NCI-H510A (cell line): ENCODE data around the gene LRBA.
"Not testable (repeated sequence)": the region's sequence is repeated elsewhere in the genome, so short reads cannot be mapped to it uniquely, and the experiment has no call there.

ENCODE experiments used
- DNase-seq: peaks from one replicate; lab custom pipeline; 2025; lab: John Stamatoyannopoulos, UW

The LRBA gene

DNA sequence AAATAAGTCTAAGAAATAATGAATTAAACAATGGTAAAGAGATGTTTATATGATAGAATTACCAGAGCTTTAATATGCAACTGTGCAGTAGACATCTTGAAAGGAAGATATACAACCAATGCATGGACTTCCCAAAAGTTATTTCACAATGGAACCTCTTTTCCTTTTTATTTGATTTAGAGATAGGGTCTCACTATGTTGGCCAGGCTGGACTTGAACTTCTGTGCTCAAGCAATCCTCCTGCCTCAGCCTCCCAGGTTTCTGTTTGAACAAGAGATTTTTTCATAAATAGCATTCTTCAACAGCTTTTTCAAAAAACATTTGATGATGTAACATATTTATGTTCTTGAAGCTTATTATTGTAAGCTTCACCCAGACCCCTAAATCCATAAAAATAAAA is 72.0 kb downstream of the LRBA start:
- DNase-seq, result no peak

DNA sequence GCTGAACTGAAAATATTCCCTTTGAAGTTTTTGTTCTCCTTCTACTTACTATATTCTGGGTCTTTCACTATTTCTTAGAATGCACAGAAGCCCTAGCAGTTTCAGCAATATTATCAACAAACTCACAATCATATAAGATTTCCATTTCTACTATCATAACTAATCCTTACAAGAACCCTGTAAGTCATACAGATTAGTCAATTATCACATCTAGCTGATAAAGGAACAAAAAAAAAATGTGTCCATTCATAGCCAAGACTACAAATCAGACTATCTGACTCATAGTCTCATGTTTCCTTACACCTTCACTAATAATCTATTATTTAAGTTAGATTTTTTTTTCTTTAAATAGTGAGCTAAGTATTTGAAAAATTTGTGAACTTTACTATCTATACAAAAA is 72.5 kb downstream of the LRBA start:
- DNase-seq, result no peak

DNA sequence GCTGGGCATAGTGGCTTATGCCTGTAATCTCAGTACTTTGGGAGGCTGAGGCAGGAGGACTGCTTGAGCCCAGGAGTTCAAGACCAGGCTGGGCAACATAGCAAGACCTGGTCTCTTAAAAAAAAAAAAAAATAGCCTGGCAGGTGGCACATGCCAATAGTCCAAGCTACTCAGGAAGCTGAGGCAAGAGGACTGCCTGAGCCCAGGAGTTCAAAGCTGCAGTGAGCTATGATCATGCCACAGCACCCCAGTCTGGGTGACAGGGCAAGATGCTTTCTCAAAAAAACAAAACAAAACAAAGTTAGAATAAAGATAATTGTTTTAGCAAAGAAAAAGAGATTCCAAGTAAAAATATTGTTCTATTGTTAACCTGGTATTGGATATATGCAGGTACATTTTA is 75.0 kb downstream of the LRBA start:
- no peak for DNase-seq

DNA sequence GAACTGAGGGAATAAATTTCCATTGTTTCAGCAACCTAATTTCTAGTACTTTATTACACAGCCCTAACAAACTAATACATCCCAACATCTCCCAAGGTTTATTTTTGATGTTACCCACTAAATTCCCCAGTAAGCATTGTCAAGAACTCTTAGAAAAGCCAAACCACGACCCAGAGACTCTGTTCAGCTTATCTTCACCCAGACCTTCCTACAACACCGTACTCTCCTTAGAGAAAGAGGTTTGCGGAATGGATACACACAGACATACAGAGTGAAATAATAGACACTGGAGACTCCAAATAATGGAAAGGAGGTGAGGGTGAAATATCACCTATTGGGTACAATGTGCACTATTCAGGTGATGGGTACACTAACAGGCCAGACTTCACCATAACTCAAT is 75.6 kb downstream of the LRBA start:
- DNase-seq, result no peak

DNA sequence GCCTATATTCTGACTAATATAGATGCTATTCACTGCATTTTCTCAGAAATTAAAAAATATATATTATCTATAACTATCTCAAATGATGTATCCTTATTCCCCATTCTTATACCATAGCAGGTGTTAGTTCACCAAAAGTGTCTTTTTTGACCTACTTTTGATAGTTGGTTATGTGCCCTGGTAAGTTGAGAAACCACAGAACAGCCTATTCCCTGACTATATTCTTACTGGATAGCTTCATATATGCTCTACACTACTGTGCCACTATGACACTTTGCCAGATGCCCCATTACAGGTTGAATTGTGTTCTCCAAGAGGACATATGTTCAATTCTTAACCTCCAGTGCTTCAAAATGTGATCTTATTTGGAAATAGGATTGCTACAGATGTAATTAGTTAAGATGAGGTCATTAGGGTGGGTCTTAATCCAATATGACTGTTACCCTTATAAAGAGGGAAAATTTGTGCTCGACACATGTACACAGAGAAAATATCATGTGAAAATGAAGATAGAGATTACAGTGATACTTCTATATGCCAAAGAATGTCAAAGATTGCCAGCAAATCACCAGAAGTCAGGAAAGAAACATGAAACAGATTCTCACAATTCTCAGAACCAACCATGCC is 76.1 kb downstream of the LRBA start:
- DNase-seq, result no peak

DNA sequence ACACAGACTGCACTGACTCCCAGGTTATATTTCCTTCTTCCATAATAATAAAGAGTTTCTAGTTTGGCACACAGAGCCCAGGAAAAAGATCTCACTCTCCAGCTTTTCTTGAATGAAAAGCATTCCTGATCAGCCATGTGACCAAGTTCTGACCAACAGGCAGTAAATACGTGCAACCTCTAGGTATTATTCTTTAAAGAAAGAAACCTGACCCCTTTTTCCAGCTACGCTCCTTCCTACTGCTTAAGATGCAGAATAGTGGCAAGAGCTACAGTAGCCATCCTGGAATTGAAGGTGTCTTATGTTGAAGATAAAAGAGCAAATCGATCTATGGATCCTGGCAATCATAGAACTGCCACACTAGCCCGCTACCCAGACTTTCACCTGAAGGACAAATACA is 76.7 kb downstream of the LRBA start:
- DNase-seq, result no peak

DNA sequence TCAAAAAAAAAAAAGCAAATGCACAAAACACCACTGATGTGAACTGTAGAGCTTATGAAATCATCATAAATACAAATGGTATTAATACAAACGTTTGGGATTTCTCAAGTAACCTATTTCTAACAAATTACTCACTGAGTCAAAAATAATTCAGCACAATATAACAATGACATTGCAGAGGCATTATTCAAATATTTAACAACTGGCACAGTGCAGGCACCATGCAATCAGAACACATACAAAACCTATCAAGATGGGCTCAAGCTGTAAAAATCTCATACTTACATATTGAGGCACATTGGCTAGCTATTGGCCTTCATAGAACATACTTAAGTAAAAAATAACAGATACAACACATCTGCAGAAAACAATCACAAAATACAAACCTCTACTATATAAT is 81.1 kb downstream of the LRBA start:
- no peak for DNase-seq

DNA sequence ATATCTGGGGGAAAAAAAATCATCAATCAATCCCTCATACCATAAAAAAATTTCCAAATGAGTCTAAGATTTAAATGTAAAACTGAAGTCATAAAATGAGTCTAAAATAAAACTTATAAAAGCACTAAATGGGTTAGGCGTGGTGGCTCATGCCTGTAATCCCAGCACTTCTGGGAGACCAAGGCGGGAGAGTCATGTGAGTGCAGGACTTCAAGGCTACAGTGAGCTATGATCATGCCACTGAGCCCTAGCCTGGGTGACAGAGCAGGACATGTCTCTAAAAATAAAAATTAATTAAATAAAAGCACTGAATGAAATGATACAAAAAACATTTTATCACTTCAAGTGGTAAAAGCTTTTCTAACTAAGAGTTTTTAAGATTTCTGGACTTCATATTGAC is 83.3 kb downstream of the LRBA start:
- no peak for DNase-seq

DNA sequence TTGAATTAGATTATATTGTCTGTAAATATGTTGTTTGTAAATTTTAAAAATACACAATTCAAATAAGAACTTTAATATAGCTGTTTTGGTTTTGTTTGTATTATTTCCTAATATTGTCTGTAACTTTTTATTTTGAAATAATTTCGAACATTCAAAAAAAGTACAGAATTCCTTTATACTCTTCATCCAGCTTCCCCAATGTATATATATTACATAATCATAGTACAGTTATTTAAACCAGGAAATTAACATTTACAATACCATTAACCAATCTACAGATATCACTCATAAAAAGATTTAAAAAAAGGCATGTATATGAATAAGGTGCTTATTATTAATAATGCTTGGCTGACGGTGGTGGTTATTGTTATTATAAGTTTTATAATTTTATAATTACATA is 84.1 kb downstream of the LRBA start:
- no peak for DNase-seq

DNA sequence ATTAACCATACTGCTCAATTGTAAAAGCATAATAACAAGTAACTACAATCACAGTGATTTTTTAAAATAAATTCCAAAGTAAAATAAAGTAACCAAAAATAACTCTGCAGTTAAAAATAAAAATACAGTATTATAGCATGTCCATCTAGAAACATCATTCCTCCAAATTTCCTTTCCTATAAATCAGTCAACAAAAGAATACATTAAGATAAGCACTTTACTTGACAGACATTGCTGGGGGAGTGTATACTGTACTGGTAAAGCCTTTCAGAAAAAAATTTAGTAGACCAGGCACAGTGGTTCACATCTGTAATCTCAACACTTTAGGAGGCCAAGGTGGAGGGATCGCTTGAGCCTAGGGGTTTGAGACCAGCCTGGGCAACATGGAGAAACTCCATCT is 91.1 kb downstream of the LRBA start:
- no peak for DNase-seq

DNA sequence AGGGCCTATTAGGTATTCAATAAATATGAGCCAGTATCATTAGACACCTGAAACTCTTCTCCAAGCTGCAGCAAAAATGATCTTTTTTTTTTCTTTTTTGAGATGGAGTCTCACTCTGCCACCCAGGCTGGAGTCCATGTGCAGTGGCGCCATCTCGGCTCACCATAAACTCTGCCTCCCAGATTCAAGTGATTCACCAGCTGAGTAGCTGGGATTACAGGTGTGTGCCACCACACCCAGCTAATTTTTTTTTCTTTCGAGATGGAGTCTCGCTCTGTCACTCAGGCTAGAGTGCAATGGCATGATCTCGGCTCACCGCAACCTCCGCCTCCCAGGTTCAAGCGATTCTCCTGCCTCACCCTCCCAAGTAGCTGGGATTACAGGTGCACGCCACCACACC is 93.6 kb downstream of the LRBA start:
- DNase-seq, result not testable (repeated sequence)

DNA sequence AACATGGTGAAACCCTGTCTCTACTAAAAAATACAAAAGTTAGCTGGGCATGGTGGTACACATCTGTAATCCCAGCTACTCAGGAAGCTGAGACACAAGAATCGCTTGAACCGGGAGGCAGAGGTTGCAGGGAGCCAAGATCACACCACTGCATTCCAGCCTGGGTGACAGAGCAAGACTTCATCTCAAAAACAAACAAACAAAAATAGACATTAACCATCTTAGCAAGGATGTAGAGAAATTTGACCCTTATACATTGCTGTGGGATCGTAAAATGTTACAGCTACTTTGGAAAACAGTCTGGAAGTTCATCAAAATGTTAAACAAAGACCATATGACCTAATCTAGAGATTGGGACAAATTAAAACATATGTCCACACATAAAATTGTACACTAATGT is 96.5 kb downstream of the LRBA start:
- not testable (repeated sequence) for DNase-seq

DNA sequence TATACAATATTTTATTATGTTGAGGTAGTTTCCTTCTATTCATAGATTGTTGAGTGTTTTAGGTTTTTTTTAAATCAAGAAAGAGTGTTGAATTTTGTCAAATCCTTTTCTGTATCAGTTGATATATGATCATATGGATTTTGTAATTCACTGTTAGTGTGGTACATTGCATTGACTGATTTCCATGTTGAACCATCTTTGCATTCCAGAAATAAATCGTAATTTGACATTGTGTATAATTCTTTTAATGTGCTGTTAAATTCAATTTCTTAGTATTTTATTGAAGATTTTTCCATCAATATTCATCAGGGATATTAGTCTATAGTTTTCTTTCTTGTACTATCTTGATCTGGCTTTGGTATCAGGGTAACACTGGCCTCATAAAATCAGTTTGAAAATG is 103.8 kb downstream of the LRBA start:
- DNase-seq, result no peak

DNA sequence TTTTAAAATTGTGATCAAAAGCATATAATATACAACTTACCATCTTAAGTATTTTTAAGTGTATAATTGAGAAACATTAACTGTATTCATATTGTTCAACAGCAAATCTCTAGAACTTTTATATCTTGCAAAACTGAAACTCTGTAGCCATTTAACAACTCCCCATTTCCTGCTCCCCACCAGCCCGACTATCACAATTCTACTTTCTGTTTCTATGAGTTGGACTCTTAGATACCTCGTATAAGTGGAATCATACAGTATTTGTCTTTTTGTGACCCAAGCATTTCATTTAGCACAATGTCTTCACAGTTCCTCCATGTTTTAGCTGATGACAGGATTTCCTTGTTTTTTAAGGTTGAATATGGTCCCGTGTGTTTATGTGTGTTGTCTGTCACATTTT is 106.0 kb downstream of the LRBA start:
- DNase-seq, result no peak

DNA sequence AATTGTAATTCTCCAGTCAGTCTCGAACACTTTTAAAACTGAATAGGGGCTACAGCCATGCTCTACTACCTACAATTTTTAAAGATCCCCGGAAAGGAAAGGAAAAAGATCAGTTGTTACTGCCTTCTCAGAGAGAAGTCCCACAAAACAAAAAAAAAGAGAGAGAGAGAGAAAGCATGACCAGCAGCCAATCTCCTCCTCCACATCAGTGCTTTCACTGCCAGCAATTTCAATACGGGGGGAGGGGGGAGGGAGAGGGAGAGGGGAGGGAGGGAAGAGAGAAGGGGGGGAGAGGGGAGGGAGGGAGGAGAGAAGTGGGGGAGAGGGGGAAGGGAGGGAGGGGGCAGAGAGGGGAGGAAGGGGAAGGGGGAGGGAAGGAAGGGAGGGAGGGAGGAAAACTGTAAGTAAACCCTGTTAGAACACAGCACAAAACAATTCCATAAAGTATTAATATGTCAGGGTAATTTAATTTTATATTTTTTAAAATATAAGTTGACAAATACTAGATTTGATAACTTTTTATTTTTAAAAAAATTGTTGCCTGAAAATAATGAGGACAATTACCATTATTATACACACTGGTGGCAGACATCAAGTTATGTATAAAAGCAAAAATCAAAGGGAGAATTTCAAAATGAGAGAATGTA is 108.0 kb downstream of the LRBA start:
- no peak for DNase-seq

DNA sequence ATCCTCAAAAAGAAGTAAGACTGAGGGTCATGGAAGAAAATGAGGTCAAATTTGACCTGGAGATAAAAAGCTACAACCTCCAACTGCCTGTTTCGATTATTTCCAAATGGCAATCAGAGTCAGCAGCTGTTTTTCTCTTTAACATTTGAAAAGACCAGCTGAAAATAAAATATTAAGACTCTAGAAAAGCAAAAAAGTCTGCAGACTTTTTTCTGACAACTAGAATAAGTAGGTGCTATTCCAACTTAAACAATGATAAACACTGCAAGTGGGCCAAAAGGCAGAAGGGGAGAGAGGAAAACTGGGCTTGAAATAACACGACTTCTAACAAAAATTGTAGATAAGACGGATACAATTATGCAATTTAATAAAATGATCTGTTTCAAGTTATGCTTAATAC is 110.4 kb downstream of the LRBA start:
- DNase-seq, result no peak

DNA sequence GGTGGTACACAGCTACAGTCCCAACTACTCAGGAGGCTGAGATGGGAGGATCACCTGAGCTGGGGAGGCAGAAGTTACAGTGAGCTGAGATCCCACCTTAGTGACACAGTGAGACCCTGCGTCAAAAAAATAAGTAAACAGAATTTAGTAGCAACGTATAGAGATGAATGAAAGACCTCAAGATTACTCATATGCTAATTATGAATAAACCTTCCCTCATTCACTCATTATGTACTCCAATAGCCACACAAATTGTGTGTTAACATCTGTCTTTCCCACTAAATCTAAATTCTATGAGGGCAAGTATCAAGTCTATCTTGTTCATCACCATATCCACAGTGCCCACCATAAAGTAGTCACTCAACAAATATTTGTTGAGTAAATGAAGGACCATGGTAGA is 111.5 kb downstream of the LRBA start:
- DNase-seq, result no peak

DNA sequence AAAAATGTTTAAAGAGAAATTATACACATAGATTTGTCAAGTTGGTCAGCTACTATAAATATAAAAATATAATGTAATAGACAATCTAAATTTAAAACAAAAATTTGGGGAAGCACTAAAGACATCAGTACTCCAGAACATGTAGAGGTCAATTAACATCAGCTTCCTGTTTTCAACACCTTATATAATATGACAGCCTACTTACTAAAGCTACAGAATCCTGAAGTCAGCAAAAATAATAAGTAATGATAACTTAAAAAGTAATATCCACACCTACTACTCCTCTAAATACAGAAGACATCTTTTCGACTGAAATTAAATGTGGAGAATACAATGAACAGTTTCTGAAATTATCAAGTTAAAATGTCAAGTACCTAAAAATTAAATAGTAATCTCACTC is 118.6 kb downstream of the LRBA start:
- DNase-seq, result no peak

DNA sequence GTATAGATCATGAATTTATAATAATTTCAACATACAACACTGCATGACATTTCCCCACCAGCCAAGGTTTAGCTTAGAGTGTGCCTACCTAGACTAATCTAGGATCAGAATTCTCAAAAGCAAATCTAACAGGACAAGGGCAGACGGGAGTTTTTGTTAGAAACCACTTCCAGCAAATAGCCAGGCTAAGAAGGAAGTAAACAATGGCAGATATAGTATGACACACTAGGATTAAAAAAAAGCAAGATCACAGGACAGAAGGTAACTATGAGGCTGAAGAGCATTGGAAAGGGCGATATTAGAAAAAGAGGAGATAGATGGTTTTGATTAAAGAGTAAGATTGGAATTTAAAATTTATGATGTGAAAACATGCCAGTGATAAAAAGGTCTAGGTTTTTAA is 124.8 kb downstream of the LRBA start:
- DNase-seq, result no peak

DNA sequence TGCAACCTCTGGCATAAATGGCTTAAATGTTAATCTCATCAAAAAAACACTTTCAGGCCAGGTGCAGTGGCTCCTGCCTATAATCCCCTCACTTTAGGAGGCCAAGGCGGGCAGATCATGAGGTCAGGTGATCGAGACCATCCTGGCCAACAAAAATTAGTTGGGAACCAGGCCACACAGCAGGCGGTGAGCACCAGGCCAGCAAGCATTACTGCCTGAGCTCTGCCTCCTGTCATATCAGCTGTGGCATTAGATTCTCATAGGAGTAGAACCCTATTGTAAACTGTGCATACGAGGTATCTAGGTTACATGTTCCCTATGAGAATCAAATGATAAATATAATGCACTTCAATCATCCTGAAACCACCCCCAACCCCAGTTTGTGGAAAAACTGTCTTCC is 125.8 kb downstream of the LRBA start:
- DNase-seq, result no peak

DNA sequence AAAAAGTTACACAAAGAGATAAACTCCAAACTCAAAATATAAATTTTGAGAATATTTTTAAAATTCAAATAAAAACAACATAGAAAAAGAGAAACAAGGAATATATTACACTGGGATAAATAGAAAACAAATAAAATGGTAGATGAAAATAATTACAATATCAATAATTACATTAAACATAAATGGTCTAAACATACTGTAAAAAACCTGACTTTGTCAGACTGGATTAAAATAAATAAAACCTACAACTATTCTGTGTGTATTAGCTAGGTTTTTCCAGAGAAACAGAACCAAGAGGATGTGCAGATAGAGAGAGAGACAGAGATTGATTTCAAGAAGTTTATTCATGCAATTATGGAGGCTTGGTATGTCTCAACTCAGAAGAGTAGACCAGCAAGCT is 126.5 kb downstream of the LRBA start:
- DNase-seq, result no peak

DNA sequence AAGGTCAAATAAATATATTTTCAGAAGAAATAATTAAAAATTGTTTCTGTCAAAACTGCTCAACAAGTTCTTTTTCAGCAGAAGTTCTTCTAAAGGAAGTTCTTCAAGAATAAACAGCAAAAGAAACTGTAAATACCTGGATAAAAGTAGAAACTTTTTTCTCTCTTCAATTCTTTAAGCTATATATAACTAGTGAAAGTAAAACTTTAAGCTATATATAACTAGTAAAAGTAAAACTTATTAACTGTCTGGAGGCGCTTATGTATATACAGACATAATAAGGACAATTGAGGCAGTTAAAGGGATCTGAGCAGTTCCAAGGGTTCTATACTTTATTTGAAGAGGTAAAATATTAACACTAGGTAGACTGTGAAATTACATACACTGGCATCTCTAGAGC is 126.9 kb downstream of the LRBA start:
- DNase-seq, result no peak

DNA sequence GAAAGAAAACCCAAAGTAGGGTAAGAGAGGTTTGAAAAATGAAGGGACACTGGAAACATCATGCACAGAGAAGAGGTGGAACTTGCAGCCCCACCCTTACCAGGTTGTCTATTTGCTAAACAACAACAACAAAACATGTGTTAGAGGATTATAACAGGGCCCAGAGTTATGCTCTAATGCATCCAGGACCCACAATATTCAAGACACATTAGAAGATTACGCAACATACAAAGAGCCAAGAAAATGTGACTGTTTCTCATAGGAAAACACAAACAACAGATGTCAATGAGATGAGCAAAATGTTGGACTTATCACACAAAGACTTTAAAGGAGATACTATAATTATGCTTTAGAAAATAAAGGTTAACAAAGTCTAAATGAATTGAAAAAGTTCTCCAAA is 128.5 kb downstream of the LRBA start:
- no peak for DNase-seq

DNA sequence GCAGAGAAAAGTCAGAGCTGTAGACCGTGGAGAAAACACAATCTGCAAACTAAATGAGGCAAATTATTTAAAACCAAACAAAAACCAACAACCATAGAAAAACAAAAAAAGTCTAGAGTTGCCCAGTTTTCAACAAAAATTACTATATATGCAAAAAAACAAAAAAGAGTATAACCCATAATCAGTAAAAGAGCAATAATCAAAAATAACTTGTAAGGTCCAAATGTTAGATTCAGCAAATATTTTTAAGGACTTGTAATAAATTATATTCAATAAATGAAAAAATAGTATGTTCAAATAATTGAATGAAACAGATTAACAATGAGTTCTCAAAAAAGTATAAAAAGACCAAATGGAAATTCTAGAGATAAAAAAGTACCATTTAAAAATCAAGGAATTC is 130.5 kb downstream of the LRBA start:
- no peak for DNase-seq
